Ishikawa (cell line): Measurements from ENCODE around the gene RALY.

Source experiments
- CEBPB ChIP-seq: IDR thresholded peaks from 2 replicates; pipeline ENCODE4 v1.6.1; 2012
- CREB1 ChIP-seq: IDR thresholded peaks from 2 replicates; pipeline ENCODE4 v1.6.1; 2012; ENCODE audit warnings: low read depth
- EGR1 ChIP-seq: IDR thresholded peaks from 2 replicates; pipeline ENCODE4 v1.6.1; 2012
- EP300 ChIP-seq: IDR thresholded peaks from 2 replicates; pipeline ENCODE4 v1.6.1; 2012; ENCODE audit warnings: borderline replicate concordance
- FOXM1 ChIP-seq: IDR thresholded peaks from 2 replicates; pipeline ENCODE4 v1.6.1; 2012; ENCODE audit warnings: low read depth, borderline replicate concordance
- MAX ChIP-seq: IDR thresholded peaks from 2 replicates; pipeline ENCODE4 v1.6.1; 2012
- NFIC ChIP-seq: IDR thresholded peaks from 2 replicates; pipeline ENCODE4 v1.6.1; 2012
- RAD21 ChIP-seq: IDR thresholded peaks from 2 replicates; pipeline ENCODE4 v1.6.1; 2012; ENCODE audit warnings: low read depth
- REST ChIP-seq: IDR thresholded peaks from 2 replicates; pipeline ENCODE4 v1.6.1; 2012; ENCODE audit warnings: low read depth, mild to moderate bottlenecking
- TAF1 ChIP-seq: IDR thresholded peaks from 2 replicates; pipeline ENCODE4 v1.6.1; 2012; ENCODE audit warnings: low read depth, mild to moderate bottlenecking
- TCF12 ChIP-seq: IDR thresholded peaks from 2 replicates; pipeline ENCODE4 v1.6.1; 2012; ENCODE audit warnings: low read depth
- TEAD4 ChIP-seq: IDR thresholded peaks from 2 replicates; pipeline ENCODE4 v1.6.1; 2012
- USF1 ChIP-seq: IDR thresholded peaks from 2 replicates; pipeline ENCODE4 v1.6.1; 2012
- YY1 ChIP-seq: IDR thresholded peaks from 2 replicates; pipeline ENCODE4 v1.6.1; 2012; ENCODE audit warnings: low read depth
- ZBTB7A ChIP-seq: IDR thresholded peaks from 2 replicates; pipeline ENCODE4 v1.6.1; 2012; ENCODE audit warnings: low read depth

RALY gene

GRCh38 chr20:34014878-34015277 lies 21.2 kb downstream of the RALY start:
- TF ChIP-seq RAD21: no peak

- TF ChIP-seq TEAD4 (no peak), TAF1 (no peak), FOXM1 (no peak), CEBPB (no peak), EGR1 (no peak)
These were observed 22.0 kb downstream of the RALY start for GRCh38 chr20:34015401-34016335.

GRCh38 chr20:34016736-34017135 lies 23.0 kb downstream of the RALY start:
- TF ChIP-seq YY1 (no peak), ZBTB7A (no peak), RAD21 (no peak), TEAD4 (no peak), NFIC (no peak), FOXM1 (no peak), EGR1 (no peak)

GRCh38 chr20:34017610-34018009 lies 23.9 kb downstream of the RALY start:
- TF ChIP-seq FOXM1: no peak
- no peak for TF ChIP-seq YY1
- no peak for TF ChIP-seq USF1
- no peak for TF ChIP-seq CREB1
- no peak for TF ChIP-seq ZBTB7A
- no peak for TF ChIP-seq NFIC
- TF ChIP-seq CEBPB: no peak
- TF ChIP-seq REST: no peak
- TF ChIP-seq TAF1: no peak
- TF ChIP-seq TEAD4: no peak
- no peak for TF ChIP-seq MAX
- TF ChIP-seq TCF12: no peak

- no peak for TF ChIP-seq RAD21
- no peak for TF ChIP-seq YY1
- TF ChIP-seq NFIC: no peak
- TF ChIP-seq TCF12: no peak
- TF ChIP-seq EGR1: no peak
- no peak for TF ChIP-seq TEAD4
- TF ChIP-seq TAF1: no peak
- TF ChIP-seq USF1: no peak
- no peak for TF ChIP-seq CREB1
- no peak for TF ChIP-seq ZBTB7A
- no peak for TF ChIP-seq FOXM1
- no peak for TF ChIP-seq CEBPB
- TF ChIP-seq MAX: no peak
- no peak for TF ChIP-seq EP300
These were observed 24.5 kb downstream of the RALY start for GRCh38 chr20:34018166-34018565.

GRCh38 chr20:34022151-34022838 lies 28.6 kb downstream of the RALY start:
- TF ChIP-seq USF1 (no peak), RAD21 (peak; percentile 57)

GRCh38 chr20:34022839-34023234 lies 29.1 kb downstream of the RALY start:
- TF ChIP-seq ZBTB7A (no peak), NFIC (no peak), FOXM1 (no peak), REST (no peak), MAX (no peak), EP300 (no peak), EGR1 (no peak), USF1 (no peak), CEBPB (no peak), TAF1 (no peak), TEAD4 (no peak), RAD21 (no peak), TCF12 (no peak), YY1 (no peak), CREB1 (no peak)
